HG03064 (cell line): ENCODE measurements around the gene UFSP2.
"Not testable (repeated sequence)": the region's sequence is repeated elsewhere in the genome, so short reads cannot be mapped to it uniquely, and the experiment has no call there.

Experiments used
- ATAC-seq: cut with Tn5 transposase; IDR thresholded peaks from one replicate; pipeline ENCODE4 v1.9.1; 2021; ENCODE audit warnings: low read depth; ENCODE audit not compliant: unreplicated experiment

UFSP2 gene

GRCh38 chr4:185384930-185385331 is 40.8 kb downstream of the UFSP2 start:
- ATAC-seq = no peak

GRCh38 chr4:185384061-185384460 is 41.7 kb downstream of the UFSP2 start:
- no peak for ATAC-seq

GRCh38 chr4:185383451-185383850 is 42.3 kb downstream of the UFSP2 start:
- no peak for ATAC-seq

- no peak for ATAC-seq
Observed at GRCh38 chr4:185382754-185383153, 43.0 kb downstream of the UFSP2 start.

- no peak for ATAC-seq
Observed at GRCh38 chr4:185381288-185382196, 44.2 kb downstream of the UFSP2 start.

- ATAC-seq = no peak
Observed at GRCh38 chr4:185380320-185380719, 45.4 kb downstream of the UFSP2 start.

- ATAC-seq = no peak
Observed at GRCh38 chr4:185379326-185380295, 46.2 kb downstream of the UFSP2 start.

- ATAC-seq = no peak
Observed at GRCh38 chr4:185378264-185378663, 47.5 kb downstream of the UFSP2 start.

- no peak for ATAC-seq
Observed at GRCh38 chr4:185374573-185374972, 51.2 kb downstream of the UFSP2 start.

- ATAC-seq = no peak
Observed at GRCh38 chr4:185374027-185374426, 51.7 kb downstream of the UFSP2 start.

GRCh38 chr4:185371702-185372101 is 54.1 kb downstream of the UFSP2 start:
- ATAC-seq = no peak

- ATAC-seq = no peak
Observed at GRCh38 chr4:185370268-185370949, 55.4 kb downstream of the UFSP2 start.

- no peak for ATAC-seq
Observed at GRCh38 chr4:185369731-185370130, 56.0 kb downstream of the UFSP2 start.

- ATAC-seq = no peak
Observed at GRCh38 chr4:185364886-185365285, 60.9 kb downstream of the UFSP2 start.

- no peak for ATAC-seq
Observed at GRCh38 chr4:185363251-185363650, 62.5 kb downstream of the UFSP2 start.

- ATAC-seq = not testable (repeated sequence)
Observed at GRCh38 chr4:185362570-185362969, 63.2 kb downstream of the UFSP2 start.

- ATAC-seq = no peak
Observed at GRCh38 chr4:185361872-185362271, 63.9 kb downstream of the UFSP2 start.

GRCh38 chr4:185359767-185360446 is 65.9 kb downstream of the UFSP2 start:
- ATAC-seq = no peak

- no peak for ATAC-seq
Observed at GRCh38 chr4:185358959-185359358, 66.8 kb downstream of the UFSP2 start.

GRCh38 chr4:185358514-185358913 is 67.2 kb downstream of the UFSP2 start:
- no peak for ATAC-seq
